RWPE2 (cell line): ENCODE measurements around the gene JAG2.
A peak's percentile ranks its signal among the peaks of the same experiment; 100 is the strongest.

Experiments used
- ATAC-seq: fragments of 200-7000 bp; cut with Tn5 transposase; 3 replicates; pipeline ENCODE4 v1.9.1; 2021; ENCODE audit warnings: low read depth
- DNase-seq: peaks from one replicate; pipeline ENCODE4 v3.0.0-alpha.2; 2020; ENCODE audit warnings: low spot score
- H3K27ac ChIP-seq: fragments of 450-650 bp; 2 replicates; pipeline ENCODE4 v1.5.1; 2017; ENCODE audit warnings: mild to moderate bottlenecking; ENCODE audit not compliant: poor library complexity, severe bottlenecking
- H3K27me3 ChIP-seq: fragments of 250-450 bp; sonication (Bioruptor Pico); 2 replicates; pipeline ENCODE4 v1.5.1; 2021; ENCODE audit warnings: mild to moderate bottlenecking, moderate library complexity; ENCODE audit not compliant: insufficient read depth, poor library complexity, severe bottlenecking
- H3K36me3 ChIP-seq: fragments of 250-450 bp; sonication (Bioruptor Pico); 2 replicates; pipeline ENCODE4 v1.5.1; 2020; ENCODE audit warnings: low read depth, mild to moderate bottlenecking, moderate library complexity
- H3K4me1 ChIP-seq: fragments of 250-450 bp; sonication (Bioruptor Pico); 2 replicates; pipeline ENCODE4 v1.5.1; 2021; ENCODE audit warnings: mild to moderate bottlenecking, moderate library complexity; ENCODE audit not compliant: insufficient read depth, poor library complexity, severe bottlenecking
- H3K4me3 ChIP-seq: fragments of 250-450 bp; sonication (Bioruptor Pico); 2 replicates; pipeline ENCODE4 v1.5.1; 2021; ENCODE audit warnings: mild to moderate bottlenecking, moderate library complexity; ENCODE audit not compliant: severe bottlenecking
- H3K9me3 ChIP-seq: fragments of 250-450 bp; sonication (Bioruptor Pico); 2 replicates; pipeline ENCODE4 v1.5.1; 2021; ENCODE audit warnings: mild to moderate bottlenecking, moderate library complexity; ENCODE audit not compliant: severe bottlenecking
- TF ChIP-seq, protein P1 (sequence below): fragments of 450-650 bp; IDR thresholded peaks from one replicate; pipeline ENCODE4 v1.5.1; 2017; ENCODE audit warnings: mild to moderate bottlenecking, moderate library complexity; ENCODE audit not compliant: poor library complexity, severe bottlenecking

JAG2 gene

DNA sequence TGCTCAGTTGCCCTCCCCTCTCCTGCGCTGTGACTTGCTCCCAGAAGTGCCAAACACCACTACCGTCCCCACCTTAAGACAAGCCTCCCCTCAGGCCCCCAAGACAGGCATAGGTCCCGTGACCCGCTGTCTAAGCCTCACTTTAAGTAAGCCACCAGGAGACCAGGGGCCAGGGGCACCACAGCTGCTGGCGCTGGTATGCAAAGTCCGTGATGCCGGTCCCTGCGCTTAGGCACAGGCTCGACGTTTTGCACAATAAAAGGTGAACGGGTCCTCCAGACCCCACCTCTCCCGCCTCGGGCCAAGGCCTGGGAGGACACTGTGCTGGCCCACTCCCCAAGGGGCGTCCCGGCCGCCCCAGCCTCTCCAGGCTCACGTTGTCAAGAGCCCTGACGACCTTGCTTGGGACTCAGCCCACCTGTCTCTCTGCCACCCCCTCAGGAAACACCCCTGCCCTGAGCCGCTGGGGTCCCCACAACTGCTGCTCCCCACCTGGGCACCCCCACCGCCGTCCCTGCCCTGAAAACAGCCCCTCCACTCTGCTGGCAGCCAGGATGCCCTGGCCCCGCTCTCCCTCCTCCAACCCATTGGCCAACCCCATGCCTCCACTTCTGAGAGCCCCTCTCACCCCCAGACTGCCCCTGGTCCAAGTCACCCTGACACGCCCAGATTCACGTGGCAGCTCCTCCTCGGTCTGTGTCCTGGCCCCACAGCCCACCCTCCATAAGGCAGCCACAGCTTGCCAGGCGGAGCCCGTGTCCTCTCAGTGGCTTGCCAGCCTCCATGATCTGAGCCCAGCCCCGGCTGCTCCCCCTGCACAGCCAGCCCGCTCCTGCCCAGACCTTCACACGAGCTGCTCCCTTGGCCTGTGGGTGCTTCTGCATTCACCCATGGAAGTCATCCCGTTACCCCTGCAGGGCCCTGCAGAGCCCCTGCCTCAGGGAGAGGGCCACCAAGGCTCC, 11.9 kb downstream of the JAG2 start:
- Histone ChIP-seq H3K27me3 (no peaks in the 10 kb centered on the region), H3K36me3 (peaks cover 3% of the 10 kb centered on the region; the same call in 1 of the 2 replicates), H3K9me3 (no peaks in the 10 kb centered on the region), H3K4me1 (no peaks in the 10 kb centered on the region), H3K4me3 (no peak overlapping the region), H3K27ac (no peak overlapping the region)
- ATAC-seq (no peak), DNase-seq (no peak)
- TF ChIP-seq, protein P1, sequence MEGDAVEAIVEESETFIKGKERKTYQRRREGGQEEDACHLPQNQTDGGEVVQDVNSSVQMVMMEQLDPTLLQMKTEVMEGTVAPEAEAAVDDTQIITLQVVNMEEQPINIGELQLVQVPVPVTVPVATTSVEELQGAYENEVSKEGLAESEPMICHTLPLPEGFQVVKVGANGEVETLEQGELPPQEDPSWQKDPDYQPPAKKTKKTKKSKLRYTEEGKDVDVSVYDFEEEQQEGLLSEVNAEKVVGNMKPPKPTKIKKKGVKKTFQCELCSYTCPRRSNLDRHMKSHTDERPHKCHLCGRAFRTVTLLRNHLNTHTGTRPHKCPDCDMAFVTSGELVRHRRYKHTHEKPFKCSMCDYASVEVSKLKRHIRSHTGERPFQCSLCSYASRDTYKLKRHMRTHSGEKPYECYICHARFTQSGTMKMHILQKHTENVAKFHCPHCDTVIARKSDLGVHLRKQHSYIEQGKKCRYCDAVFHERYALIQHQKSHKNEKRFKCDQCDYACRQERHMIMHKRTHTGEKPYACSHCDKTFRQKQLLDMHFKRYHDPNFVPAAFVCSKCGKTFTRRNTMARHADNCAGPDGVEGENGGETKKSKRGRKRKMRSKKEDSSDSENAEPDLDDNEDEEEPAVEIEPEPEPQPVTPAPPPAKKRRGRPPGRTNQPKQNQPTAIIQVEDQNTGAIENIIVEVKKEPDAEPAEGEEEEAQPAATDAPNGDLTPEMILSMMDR: no peak

DNA sequence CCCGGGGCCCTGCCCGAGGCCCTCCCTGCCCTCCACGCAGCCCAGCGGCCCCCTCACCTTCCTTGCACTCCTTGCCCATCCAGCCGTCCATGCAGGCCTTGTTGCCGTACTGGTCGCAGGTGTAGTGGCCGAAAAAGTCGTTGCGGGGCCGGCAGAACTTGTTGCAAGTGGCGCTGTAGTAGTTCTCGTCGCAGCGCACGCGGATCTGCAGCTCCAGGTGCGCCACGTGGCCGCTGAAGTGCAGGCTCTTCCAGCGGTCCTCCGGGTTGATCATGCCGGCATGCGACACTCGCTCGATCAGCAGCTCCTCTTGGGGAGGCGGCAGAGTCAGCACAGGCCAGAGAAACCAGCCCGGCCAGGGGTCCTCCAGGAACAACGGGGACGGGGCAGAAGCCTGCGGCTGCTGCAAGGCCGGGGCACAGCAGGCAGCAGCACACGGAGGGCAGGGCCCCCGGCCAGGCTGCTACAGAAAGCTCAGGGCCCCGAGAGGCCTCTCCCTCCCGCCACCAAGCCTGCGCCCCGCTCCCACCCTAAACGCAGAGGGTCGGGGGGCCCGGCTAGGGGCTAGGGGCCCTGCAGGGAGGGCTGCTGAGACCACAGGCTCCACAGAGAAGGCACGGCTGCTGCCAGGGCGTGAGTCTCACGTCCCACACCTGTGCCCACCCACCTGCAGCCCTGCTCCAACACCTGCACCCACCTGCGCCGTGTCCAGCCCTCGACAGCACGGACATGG, 12.7 kb downstream of the JAG2 start:
- Histone ChIP-seq H3K27me3 (no peaks in the 10 kb centered on the region), H3K9me3 (no peaks in the 10 kb centered on the region), H3K4me1 (no peaks in the 10 kb centered on the region), H3K27ac (no peak overlapping the region), H3K36me3 (peaks cover 7% of the 10 kb centered on the region), H3K4me3 (no peak overlapping the region)
- TF ChIP-seq, protein P1: no peak
- no peak for DNase-seq
- no peak for ATAC-seq

DNA sequence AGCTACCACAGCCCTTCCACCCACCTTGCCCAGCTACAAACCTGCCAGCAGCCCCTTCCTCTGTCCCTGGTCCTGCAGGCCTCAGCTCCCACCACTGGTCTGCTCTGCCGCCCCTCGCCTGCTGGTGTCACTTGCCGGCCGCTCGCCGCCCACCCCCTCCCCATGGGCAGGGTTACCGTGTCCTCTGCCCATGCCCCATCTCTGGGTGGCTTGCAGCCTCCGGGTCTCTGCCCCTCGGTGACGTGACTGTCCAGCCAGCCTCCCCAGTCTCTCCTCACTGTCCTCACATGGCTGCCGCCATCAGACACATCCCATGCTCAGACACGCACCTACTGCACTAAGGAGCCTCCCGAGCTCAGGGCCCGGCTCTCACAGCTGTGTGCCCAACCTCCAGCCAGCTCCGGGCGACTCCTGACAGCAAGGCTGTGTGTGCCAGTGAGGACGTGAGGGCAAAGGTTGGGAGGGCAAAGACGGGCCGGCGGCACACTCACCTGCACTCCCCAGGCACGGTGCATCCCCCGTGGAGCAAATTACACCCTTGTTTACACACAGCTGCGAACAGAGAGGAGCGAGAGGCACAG, 13.4 kb downstream of the JAG2 start:
- H3K27ac ChIP-seq: no peak overlapping the region
- ATAC-seq (no peak), DNase-seq (peak; percentile 68)
- no peaks in the 10 kb centered on the region for H3K4me1 ChIP-seq
- no peaks in the 10 kb centered on the region for H3K9me3 ChIP-seq
- peaks cover 11% of the 10 kb centered on the region for H3K36me3 ChIP-seq
- TF ChIP-seq, protein P1: no peak
- H3K4me3 ChIP-seq: no peak overlapping the region
- no peaks in the 10 kb centered on the region for H3K27me3 ChIP-seq

DNA sequence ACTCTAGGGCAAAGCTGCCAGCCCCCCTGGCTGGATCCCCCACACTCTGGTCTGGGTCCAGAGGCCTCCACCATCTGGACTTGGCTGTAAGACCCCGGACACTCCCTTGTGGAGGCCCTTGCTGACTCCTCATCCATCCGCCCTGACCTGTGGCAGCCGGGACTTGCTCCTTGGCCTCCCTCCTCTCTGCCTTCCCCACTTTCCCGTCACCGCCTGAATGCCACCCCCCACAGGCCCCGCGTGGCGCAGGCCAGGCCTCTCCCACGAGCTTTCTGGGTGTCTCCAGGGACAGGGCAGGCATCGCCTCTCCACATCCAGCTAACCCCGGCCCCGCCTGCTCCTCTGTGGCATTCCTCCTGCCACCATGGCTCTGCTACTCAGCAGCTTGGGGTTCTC, 14.1 kb downstream of the JAG2 start:
- Histone ChIP-seq H3K36me3 (peaks cover 11% of the 10 kb centered on the region), H3K4me3 (no peak overlapping the region), H3K9me3 (no peaks in the 10 kb centered on the region), H3K27me3 (no peaks in the 10 kb centered on the region), H3K4me1 (no peaks in the 10 kb centered on the region), H3K27ac (no peak overlapping the region)
- TF ChIP-seq, protein P1: no peak
- ATAC-seq (no peak; the same call in 2 of the 3 replicates), DNase-seq (peak; percentile 78)
